ENCODE results near the gene GNGT2. TPM values are rescaled to one million over a fixed set of nuclear protein-coding genes. Genes with fewer than 3 reads are reported as not detected.

GNGT2 gene
- polyA plus RNA-seq, 1 donor from 2014 or later: not detected

GRCh38 chr17:49216953-49217650, 6.7 kb upstream of the GNGT2 start:
- H4K20me1 ChIP-seq (ENCODE audit: insufficient read depth): no peaks in the 10 kb centered on the region
- no peak overlapping the region for H3K9ac ChIP-seq (ENCODE audit: low read length)
- H3F3A ChIP-seq (ENCODE audit: insufficient read depth, low read length, poor library complexity, severe bottlenecking): no peaks in the 10 kb centered on the region
- H3K4me3 ChIP-seq (ENCODE audit: low read length): no peak overlapping the region
- no peak overlapping the region for H3K4me2 ChIP-seq (ENCODE audit: low read length)
- no peak overlapping the region for H2AFZ ChIP-seq (ENCODE audit: low read depth, low read length)
- no peaks in the 10 kb centered on the region for H3K9me2 ChIP-seq (ENCODE audit: insufficient read depth, low read length)
- no peak for TF ChIP-seq TAF1 (IDR thresholded peaks at IDR 0.05; ENCODE audit: low read depth)
- TF ChIP-seq POLR2AphosphoS5 (IDR thresholded peaks at IDR 0.05): no peak
- no peak for TF ChIP-seq MXI1 (conservative IDR thresholded peaks at IDR 0.05; ENCODE audit: poor library complexity, severe bottlenecking)
- TF ChIP-seq RAD21 (conservative IDR thresholded peaks at IDR 0.05): no peak
- no peak for TF ChIP-seq REST (IDR thresholded peaks at IDR 0.05; ENCODE audit: borderline replicate concordance)
- TF ChIP-seq SMC3 (conservative IDR thresholded peaks at IDR 0.05; ENCODE audit: poor library complexity): no peak
- no peak for TF ChIP-seq EZH2 (IDR thresholded peaks at IDR 0.05; ENCODE audit: borderline replicate concordance, insufficient read depth, low read length, poor library complexity, severe bottlenecking)
- no peak for TF ChIP-seq EP300 (conservative IDR thresholded peaks at IDR 0.05; ENCODE audit: poor library complexity, severe bottlenecking)
- TF ChIP-seq CTCF (IDR thresholded peaks at IDR 0.05; ENCODE audit: poor library complexity, severe bottlenecking): no peak
- H3K79me2 ChIP-seq (replicated peaks; ENCODE audit: insufficient read depth, low read length): no peaks in the 10 kb centered on the region
- H3K36me3 ChIP-seq (ENCODE audit: insufficient read depth, low read length): no peaks in the 10 kb centered on the region
- peaks cover 5% of the 10 kb centered on the region for H3K27me3 ChIP-seq (ENCODE audit: insufficient read depth, low read depth, low read length)
- H3K9me3 ChIP-seq (ENCODE audit: low read length): no peaks in the 10 kb centered on the region
- no peak overlapping the region for H3K27ac ChIP-seq (ENCODE audit: low read length)

- no peaks in the 10 kb centered on the region for H3K9me2 ChIP-seq (ENCODE audit: insufficient read depth, low read length)
- no peak overlapping the region for H2AFZ ChIP-seq (ENCODE audit: low read depth, low read length)
- no peak overlapping the region for H3K27ac ChIP-seq (ENCODE audit: low read length)
- H4K20me1 ChIP-seq (ENCODE audit: insufficient read depth): no peaks in the 10 kb centered on the region
- no peaks in the 10 kb centered on the region for H3F3A ChIP-seq (ENCODE audit: insufficient read depth, low read length, poor library complexity, severe bottlenecking)
- no peaks in the 10 kb centered on the region for H3K36me3 ChIP-seq (ENCODE audit: insufficient read depth, low read length)
- no peak overlapping the region for H3K4me3 ChIP-seq (ENCODE audit: low read length)
- H3K9me3 ChIP-seq (ENCODE audit: low read length): no peaks in the 10 kb centered on the region
- no peaks in the 10 kb centered on the region for H3K27me3 ChIP-seq (ENCODE audit: insufficient read depth, low read depth, low read length)
- TF ChIP-seq EZH2 (IDR thresholded peaks at IDR 0.05; ENCODE audit: borderline replicate concordance, insufficient read depth, low read length, poor library complexity, severe bottlenecking) (no peak), SMC3 (conservative IDR thresholded peaks at IDR 0.05; ENCODE audit: poor library complexity) (no peak), MXI1 (conservative IDR thresholded peaks at IDR 0.05; ENCODE audit: poor library complexity, severe bottlenecking) (no peak), POLR2AphosphoS5 (IDR thresholded peaks at IDR 0.05) (no peak), RAD21 (conservative IDR thresholded peaks at IDR 0.05) (no peak)
- no peak overlapping the region for H3K9ac ChIP-seq (ENCODE audit: low read length)
- H3K4me2 ChIP-seq (ENCODE audit: low read length): no peak overlapping the region
- H3K79me2 ChIP-seq (replicated peaks; ENCODE audit: insufficient read depth, low read length): no peaks in the 10 kb centered on the region
These were observed 6.1 kb upstream of the GNGT2 start for GRCh38 chr17:49216482-49216881.

All from neural cell (in vitro differentiated cells).